D721Med (cell line): ENCODE measurements around the gene ENG.
"Not testable (repeated sequence)": the region's sequence is repeated elsewhere in the genome, so short reads cannot be mapped to it uniquely, and the experiment has no call there.

Experiments
- DNase-seq: peaks from one replicate; pipeline ENCODE4 v3.0.0; 2011; ENCODE audit warnings: low spot score; ENCODE audit not compliant: insufficient read length
- FAIRE-seq: peaks from 2 replicates; lab custom pipeline; 2011; peaks lifted over from hg19 to GRCh38; lab: Jason Lieb, UNC
- TF ChIP-seq, protein P1 (sequence below): IDR thresholded peaks from 2 replicates; pipeline ENCODE4 v1.5.1; 2012; ENCODE audit warnings: mild to moderate bottlenecking, control low read depth; ENCODE audit not compliant: insufficient read depth; ENCODE audit errors: missing control alignments

ENG gene

DNA sequence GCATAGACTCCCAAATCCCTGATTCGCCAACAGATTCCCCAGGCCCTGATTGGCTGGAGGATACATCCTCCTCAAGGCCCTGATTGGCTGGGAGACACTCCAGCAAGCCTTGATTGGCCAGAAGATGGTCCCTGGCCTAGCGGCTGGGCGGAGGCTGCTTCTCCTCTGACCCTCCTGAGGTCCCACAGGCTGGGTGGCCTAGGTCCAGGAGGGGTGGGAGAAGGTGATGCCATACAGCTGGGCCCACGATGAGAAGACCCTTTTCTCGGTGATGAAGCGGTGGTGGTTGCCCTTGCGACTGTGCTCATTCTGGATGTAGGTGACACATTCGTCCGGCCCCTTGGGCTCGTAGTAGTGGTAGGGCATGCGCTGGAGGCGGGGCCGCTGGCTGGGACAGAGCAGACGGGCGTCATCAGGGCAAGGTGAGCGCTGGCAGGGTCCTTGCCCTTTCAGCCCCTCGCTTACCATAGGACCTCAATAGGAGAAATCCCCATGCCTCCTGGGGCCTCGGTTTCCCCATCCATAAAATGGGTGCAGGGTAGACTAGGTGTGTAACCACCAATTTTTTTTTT is 32.0 kb upstream of the ENG start:
- DNase-seq (no peak), FAIRE-seq (no peak)
- TF ChIP-seq, protein P1, sequence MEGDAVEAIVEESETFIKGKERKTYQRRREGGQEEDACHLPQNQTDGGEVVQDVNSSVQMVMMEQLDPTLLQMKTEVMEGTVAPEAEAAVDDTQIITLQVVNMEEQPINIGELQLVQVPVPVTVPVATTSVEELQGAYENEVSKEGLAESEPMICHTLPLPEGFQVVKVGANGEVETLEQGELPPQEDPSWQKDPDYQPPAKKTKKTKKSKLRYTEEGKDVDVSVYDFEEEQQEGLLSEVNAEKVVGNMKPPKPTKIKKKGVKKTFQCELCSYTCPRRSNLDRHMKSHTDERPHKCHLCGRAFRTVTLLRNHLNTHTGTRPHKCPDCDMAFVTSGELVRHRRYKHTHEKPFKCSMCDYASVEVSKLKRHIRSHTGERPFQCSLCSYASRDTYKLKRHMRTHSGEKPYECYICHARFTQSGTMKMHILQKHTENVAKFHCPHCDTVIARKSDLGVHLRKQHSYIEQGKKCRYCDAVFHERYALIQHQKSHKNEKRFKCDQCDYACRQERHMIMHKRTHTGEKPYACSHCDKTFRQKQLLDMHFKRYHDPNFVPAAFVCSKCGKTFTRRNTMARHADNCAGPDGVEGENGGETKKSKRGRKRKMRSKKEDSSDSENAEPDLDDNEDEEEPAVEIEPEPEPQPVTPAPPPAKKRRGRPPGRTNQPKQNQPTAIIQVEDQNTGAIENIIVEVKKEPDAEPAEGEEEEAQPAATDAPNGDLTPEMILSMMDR, result no peak

DNA sequence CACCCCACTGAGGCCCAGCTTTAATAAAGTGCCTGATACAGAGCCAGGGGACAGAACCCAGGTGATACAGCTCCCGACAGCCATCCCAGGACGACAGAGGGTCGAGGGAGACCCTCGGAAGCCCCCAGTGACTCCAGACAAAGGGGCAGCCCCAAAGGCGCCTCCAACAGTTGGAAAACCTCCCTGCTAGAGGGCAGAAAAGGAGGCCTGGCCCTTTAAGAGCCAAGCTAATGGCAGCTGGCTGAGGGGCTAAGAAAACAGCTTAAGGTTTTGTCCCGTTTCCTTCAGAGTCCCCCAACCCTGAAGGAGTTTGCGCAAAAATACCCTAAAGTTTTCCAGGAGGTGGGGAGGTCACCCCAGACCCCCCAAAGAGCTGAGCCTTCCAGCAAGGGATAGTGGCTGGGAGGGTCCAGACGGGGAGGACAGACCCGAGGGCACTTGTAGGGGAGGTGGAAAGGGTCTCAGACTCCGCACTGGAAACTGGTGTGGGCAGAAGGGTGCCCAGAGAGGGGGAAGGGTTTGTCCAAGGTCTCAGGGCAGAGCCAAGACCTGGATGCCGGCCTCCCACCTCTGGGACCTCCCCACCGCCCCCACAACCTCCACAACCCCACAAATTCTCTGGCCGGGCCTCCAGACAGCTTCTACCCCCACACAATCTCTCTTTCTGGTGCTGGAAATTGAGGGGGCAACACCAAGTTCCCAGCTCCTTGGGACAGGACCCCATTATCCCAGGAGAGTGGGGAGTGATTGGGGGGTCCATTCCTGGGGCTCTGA is 31.2 kb upstream of the ENG start:
- DNase-seq (no peak), FAIRE-seq (no peak)
- TF ChIP-seq, protein P1, result no peak

GRCh38 chr9:127884976-127885490 is 30.6 kb upstream of the ENG start:
- FAIRE-seq, result no peak

DNA sequence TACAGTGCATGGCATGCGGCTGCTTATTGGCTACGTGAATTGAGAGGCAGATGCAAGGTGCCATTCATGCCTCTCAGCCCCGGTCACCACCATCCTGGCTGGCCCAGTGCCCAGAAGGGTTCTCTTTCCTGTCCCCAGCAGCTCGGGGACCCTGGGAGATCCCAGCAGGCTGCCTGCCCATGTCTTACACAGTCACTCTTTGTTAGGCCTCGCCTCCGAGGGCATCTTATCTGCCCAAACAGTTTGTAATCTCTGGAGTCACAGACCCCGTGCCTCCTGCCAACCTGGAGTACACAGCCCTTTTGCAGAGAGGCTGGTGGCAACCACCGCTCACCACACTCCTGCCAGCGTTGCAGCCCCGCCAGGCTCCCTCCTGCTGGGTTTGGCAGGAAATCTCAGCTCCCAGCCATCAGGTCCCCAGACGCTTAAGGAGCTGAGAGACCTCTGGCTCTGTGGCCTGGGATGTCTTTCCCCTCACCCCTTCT is 30.0 kb upstream of the ENG start:
- no peak for FAIRE-seq
- no peak for DNase-seq
- TF ChIP-seq, protein P1, result no peak

More at GRCh38 chr9:127884976-127885490, 30.6 kb upstream of the ENG start:
- TF ChIP-seq, protein P1, result no peak
- no peak for DNase-seq

DNA sequence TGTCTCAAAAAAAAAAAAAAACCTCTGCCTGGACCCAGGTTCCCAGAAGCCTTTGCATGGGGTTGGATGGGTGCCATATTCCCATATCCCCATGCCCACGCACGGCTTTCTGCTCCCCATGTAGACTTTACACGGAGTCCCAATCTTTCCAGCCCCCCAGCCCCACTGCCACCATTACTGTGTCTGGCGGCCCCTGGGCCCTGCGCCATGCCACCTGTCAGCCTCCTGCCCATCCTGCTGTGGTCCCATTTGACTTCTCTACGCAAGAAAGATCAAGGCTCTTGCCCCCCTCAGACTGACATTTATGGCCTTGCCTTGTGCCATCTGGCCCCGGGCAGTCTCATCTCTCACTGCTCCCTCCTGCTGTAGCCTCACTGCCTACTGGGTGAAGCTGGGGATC is 29.5 kb upstream of the ENG start:
- no peak for FAIRE-seq
- DNase-seq, result no peak
- TF ChIP-seq, protein P1, result no peak

GRCh38 chr9:127881715-127882114 is 27.3 kb upstream of the ENG start:
- DNase-seq, FAIRE-seq: not testable (repeated sequence)

- TF ChIP-seq, protein P1, result no peak
- FAIRE-seq (no peak), DNase-seq (no peak)
Measured at GRCh38 chr9:127880143-127880542, 25.7 kb upstream of the ENG start.
